Measurements from ENCODE around the gene USP6.
"Not testable (repeated sequence)": the region's sequence is repeated elsewhere in the genome, so short reads cannot be mapped to it uniquely, and the experiment has no call there.

Gene USP6

GRCh38 chr17:5115673-5116651 lies at the start of gene USP6:
Gene USP6, plus strand, starts transcription at chr17:5116032. Its CDS starts 14,336 bp downstream, at chr17:5130368.
- DNase-seq, result no peak

- no peak for DNase-seq
Measured at GRCh38 chr17:5068236-5068635, 47.6 kb upstream of the USP6 start.

- DNase-seq, result no peak
Measured at GRCh38 chr17:5069724-5070123, 46.1 kb upstream of the USP6 start.

- not testable (repeated sequence) for DNase-seq
Measured at GRCh38 chr17:5075472-5075871, 40.4 kb upstream of the USP6 start.

- not testable (repeated sequence) for DNase-seq
Measured at GRCh38 chr17:5077275-5077674, 38.6 kb upstream of the USP6 start.

GRCh38 chr17:5077781-5078105 lies 38.1 kb upstream of the USP6 start:
- DNase-seq, result no peak

GRCh38 chr17:5078106-5079028 lies 37.5 kb upstream of the USP6 start, which contains the start of gene ZFP3:
Gene ZFP3, plus strand, starts transcription at chr17:5078467. Its CDS starts 13,038 bp downstream, at chr17:5091505.
- DNase-seq, result peak; percentile 86

- no peak for DNase-seq
Measured at GRCh38 chr17:5080591-5080990, 35.2 kb upstream of the USP6 start.

- DNase-seq, result no peak
Measured at GRCh38 chr17:5092218-5093010, 23.4 kb upstream of the USP6 start.

GRCh38 chr17:5096731-5097100 lies 19.1 kb upstream of the USP6 start:
- DNase-seq, result no peak

GRCh38 chr17:5097101-5097834 lies 18.6 kb upstream of the USP6 start:
- DNase-seq, result peak; percentile 55

- no peak for DNase-seq
Measured at GRCh38 chr17:5099271-5099670, 16.6 kb upstream of the USP6 start.

GRCh38 chr17:5100832-5101231 lies 15.0 kb upstream of the USP6 start:
- DNase-seq, result no peak

GRCh38 chr17:5110816-5111215 lies 5.0 kb upstream of the USP6 start:
- DNase-seq, result no peak

- peak; percentile 92 for DNase-seq
Measured at GRCh38 chr17:5111402-5112204, 4.2 kb upstream of the USP6 start, which contains the start of gene ZNF232. Gene ZNF232, minus strand, starts transcription at chr17:5111878. Its CDS starts 56 bp downstream, at chr17:5111822.

GRCh38 chr17:5118219-5118618 lies 2.4 kb downstream of the USP6 start:
- DNase-seq, result no peak

- DNase-seq, result no peak
Measured at GRCh38 chr17:5120036-5120435, 4.2 kb downstream of the USP6 start.

- not testable (repeated sequence) for DNase-seq
Measured at GRCh38 chr17:5120436-5121185, 4.8 kb downstream of the USP6 start.

- DNase-seq, result no peak
Measured at GRCh38 chr17:5121186-5121841, 5.5 kb downstream of the USP6 start.

- not testable (repeated sequence) for DNase-seq
Measured at GRCh38 chr17:5122056-5122455, 6.2 kb downstream of the USP6 start.

Measured in NCI-H1092 treated with DMSO at 0.1 percent for 48 hours (cell line).